ENCODE results near the gene KLHL29.

DNA sequence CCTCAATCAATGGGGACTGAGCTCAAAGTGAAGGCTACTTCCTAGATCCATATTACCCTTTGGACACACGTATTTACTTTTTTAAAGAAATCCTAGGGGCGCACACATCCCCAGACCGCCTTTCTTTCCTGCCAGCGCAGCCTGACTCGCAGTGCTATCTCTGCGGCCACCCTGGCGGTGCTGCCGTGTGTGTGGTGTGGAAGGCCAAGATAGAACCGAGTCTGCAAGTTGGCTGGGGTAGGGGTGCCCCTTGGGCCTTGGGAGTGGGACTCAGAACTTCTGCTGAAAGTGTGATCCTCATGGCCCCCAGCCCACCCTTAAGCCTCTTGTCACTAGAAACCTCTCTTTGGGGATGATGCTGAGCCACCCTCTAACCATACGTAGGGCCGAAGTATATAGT is 143.7 kb downstream of the KLHL29 start:
- no peak for TF ChIP-seq EZH2phosphoT487 (IDR thresholded peaks at IDR 0.05; ENCODE audit: insufficient read depth, low read depth)
- no peak for TF ChIP-seq EZH2 (IDR thresholded peaks at IDR 0.05; ENCODE audit: insufficient read depth, poor library complexity, severe bottlenecking)

Measured in GM23248 (cell line).